Uterus (tissue), 2 donors: ENCODE measurements around the gene FAM234A.

Experiments
- CTCF ChIP-seq, 4 experiments: fragments of 200-600 bp in 2 of 4; fragments of 450-650 bp in 2 of 4; sonication (generic) in 2 of 4; IDR thresholded peaks; one replicate each; pipeline ENCODE4 v1.5.1; 2016 to 2019; ENCODE audit warnings: antibody characterized with exemption in 4 of 4, mild to moderate bottlenecking in 2 of 4, moderate library complexity in 1 of 4
- POLR2A ChIP-seq, 2 donors: fragments of 450-650 bp; IDR thresholded peaks; one replicate each; pipeline ENCODE4 v1.6.1; 2016; ENCODE audit warnings: antibody characterized with exemption in 2 of 2, mild to moderate bottlenecking in 1 of 2, moderate library complexity in 1 of 2

- no peak for TF ChIP-seq CTCF (IDR thresholded peaks at IDR 0.05)
- TF ChIP-seq POLR2A (IDR thresholded peaks at IDR 0.05), result no peak
Measured at GRCh38 chr16:268141-269053, 33.8 kb downstream of the FAM234A start.
